WERI-Rb-1 (cell line): Measurements from ENCODE around the gene AKT2.

Experiments used
- DNase-seq: peaks from one replicate; pipeline ENCODE4 v3.0.0-alpha.2; 2020
- H3K27ac ChIP-seq: fragments of 250-450 bp; sonication (Bioruptor Pico); 2 replicates; pipeline ENCODE4 v1.5.1; 2020; ENCODE audit warnings: mild to moderate bottlenecking, moderate library complexity
- H3K27me3 ChIP-seq: fragments of 250-450 bp; sonication (Bioruptor Pico); 2 replicates; pipeline ENCODE4 v1.5.1; 2021; ENCODE audit warnings: mild to moderate bottlenecking, low read depth, moderate library complexity; ENCODE audit not compliant: insufficient read depth, severe bottlenecking
- H3K36me3 ChIP-seq: fragments of 250-450 bp; sonication (Bioruptor Pico); 2 replicates; pipeline ENCODE4 v1.5.1; 2020; ENCODE audit warnings: mild to moderate bottlenecking, moderate library complexity
- H3K4me3 ChIP-seq: 2 replicates; pipeline ENCODE4 v1.5.1; 2011; ENCODE audit warnings: low read depth, mild to moderate bottlenecking, control low read depth, low read length
- H3K9me3 ChIP-seq: fragments of 250-450 bp; sonication (Bioruptor Pico); 2 replicates; pipeline ENCODE4 v1.5.1; 2021; ENCODE audit warnings: mild to moderate bottlenecking, moderate library complexity; ENCODE audit not compliant: severe bottlenecking
- TF ChIP-seq, protein P1 (sequence below): IDR thresholded peaks from 2 replicates; pipeline ENCODE4 v1.5.1; 2011; ENCODE audit warnings: low read depth, mild to moderate bottlenecking, control low read depth, inconsistent platforms, low read length

AKT2 gene

GRCh38 chr19:40225440-40226305, 59.5 kb downstream of the AKT2 start:
- Histone ChIP-seq H3K27ac (no peak overlapping the region), H3K4me3 (peak overlapping the region; percentile 7), H3K36me3 (no peaks in the 10 kb centered on the region), H3K9me3 (peaks cover 11% of the 10 kb centered on the region), H3K27me3 (peaks cover 34% of the 10 kb centered on the region)
- DNase-seq = no peak
- TF ChIP-seq, protein P1, sequence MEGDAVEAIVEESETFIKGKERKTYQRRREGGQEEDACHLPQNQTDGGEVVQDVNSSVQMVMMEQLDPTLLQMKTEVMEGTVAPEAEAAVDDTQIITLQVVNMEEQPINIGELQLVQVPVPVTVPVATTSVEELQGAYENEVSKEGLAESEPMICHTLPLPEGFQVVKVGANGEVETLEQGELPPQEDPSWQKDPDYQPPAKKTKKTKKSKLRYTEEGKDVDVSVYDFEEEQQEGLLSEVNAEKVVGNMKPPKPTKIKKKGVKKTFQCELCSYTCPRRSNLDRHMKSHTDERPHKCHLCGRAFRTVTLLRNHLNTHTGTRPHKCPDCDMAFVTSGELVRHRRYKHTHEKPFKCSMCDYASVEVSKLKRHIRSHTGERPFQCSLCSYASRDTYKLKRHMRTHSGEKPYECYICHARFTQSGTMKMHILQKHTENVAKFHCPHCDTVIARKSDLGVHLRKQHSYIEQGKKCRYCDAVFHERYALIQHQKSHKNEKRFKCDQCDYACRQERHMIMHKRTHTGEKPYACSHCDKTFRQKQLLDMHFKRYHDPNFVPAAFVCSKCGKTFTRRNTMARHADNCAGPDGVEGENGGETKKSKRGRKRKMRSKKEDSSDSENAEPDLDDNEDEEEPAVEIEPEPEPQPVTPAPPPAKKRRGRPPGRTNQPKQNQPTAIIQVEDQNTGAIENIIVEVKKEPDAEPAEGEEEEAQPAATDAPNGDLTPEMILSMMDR = no peak

- no peak for DNase-seq
- Histone ChIP-seq H3K9me3 (peaks cover 11% of the 10 kb centered on the region), H3K4me3 (no peak overlapping the region), H3K27ac (no peak overlapping the region), H3K27me3 (peaks cover 43% of the 10 kb centered on the region), H3K36me3 (no peaks in the 10 kb centered on the region)
- TF ChIP-seq, protein P1 = no peak
Measured at GRCh38 chr19:40224342-40225150, 60.6 kb downstream of the AKT2 start.

DNA sequence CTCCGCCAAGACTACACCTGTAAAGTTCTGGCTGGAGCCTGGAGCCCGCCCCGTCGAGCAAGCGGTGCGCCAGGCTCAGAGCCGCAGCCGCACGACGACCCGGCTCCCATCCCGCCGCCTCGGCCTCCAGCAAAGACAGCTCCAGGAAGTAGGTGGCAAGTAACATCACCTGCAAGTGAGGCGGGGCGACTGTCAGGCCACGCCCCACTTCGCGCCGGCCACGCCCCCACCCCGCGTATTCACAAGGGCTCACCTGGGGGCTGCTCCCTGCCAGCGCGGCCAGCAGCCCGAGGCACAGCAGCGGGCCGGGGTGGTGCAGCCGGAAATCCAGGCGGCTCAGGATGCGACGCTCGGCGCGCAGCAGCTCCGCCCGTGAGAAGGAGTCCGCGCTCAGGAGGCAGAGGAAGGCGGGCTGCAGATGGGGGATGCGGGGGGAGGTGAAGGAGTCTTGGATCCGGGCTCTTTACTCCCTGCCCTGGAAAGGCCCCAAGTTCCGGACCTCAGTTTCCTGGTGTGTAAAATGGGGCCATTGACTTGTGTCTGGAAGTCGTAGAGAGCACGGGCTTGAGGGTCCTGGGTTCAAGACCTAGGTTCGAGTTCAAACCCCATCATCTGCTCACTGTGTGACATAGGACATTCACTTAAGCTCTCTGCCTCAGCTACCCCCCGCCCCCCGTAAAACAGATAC, 61.9 kb downstream of the AKT2 start:
- no peak overlapping the region for H3K27ac ChIP-seq
- TF ChIP-seq, protein P1 = no peak
- no peak for DNase-seq
- H3K9me3 ChIP-seq = peaks cover 11% of the 10 kb centered on the region
- no peak overlapping the region for H3K4me3 ChIP-seq
- H3K27me3 ChIP-seq = peaks cover 56% of the 10 kb centered on the region
- no peaks in the 10 kb centered on the region for H3K36me3 ChIP-seq

- Histone ChIP-seq H3K36me3 (no peaks in the 10 kb centered on the region), H3K9me3 (peaks cover 11% of the 10 kb centered on the region), H3K27me3 (peaks cover 56% of the 10 kb centered on the region), H3K27ac (no peak overlapping the region), H3K4me3 (no peak overlapping the region)
- TF ChIP-seq, protein P1 = peak; percentile 50; the same call in 1 of the 2 replicates
- DNase-seq = peak; percentile 83
Measured at GRCh38 chr19:40221858-40222619, 63.1 kb downstream of the AKT2 start.

- TF ChIP-seq, protein P1 = no peak
- Histone ChIP-seq H3K27ac (no peak overlapping the region), H3K9me3 (peaks cover 8% of the 10 kb centered on the region), H3K27me3 (peaks cover 56% of the 10 kb centered on the region), H3K4me3 (no peak overlapping the region), H3K36me3 (no peaks in the 10 kb centered on the region)
- no peak for DNase-seq
Measured at GRCh38 chr19:40220674-40221073, 64.5 kb downstream of the AKT2 start.
